ENCODE measurements around the gene ZFR.

DNA sequence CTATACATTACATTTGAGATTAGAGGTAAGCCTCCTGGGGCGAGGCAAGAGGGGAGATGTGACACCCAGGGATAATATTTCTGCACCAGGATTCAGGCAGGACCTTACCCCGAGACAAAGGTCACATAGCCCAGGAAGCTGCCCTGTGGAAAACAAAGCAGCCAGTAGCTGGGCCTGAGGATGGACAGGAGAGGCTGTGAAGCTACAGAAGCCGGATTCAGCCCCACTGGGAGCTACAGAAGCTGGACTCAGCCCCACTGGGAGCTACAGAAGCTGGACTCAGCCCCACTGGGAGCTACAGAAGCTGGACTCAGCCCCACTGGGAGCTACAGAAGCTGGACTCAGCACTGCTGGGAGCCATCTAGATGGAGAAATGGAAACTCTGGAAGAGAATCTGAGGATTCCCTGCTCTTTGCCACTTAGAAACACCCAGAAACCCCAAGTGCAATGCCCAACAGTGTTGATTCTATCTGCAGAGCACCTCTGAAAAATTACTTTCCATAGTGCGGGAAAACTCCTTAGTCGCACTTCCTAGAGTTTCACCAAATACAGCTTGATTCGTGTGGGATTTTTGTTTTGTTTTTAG is 46.5 kb upstream of the ZFR start:
- TF ChIP-seq, protein P1, sequence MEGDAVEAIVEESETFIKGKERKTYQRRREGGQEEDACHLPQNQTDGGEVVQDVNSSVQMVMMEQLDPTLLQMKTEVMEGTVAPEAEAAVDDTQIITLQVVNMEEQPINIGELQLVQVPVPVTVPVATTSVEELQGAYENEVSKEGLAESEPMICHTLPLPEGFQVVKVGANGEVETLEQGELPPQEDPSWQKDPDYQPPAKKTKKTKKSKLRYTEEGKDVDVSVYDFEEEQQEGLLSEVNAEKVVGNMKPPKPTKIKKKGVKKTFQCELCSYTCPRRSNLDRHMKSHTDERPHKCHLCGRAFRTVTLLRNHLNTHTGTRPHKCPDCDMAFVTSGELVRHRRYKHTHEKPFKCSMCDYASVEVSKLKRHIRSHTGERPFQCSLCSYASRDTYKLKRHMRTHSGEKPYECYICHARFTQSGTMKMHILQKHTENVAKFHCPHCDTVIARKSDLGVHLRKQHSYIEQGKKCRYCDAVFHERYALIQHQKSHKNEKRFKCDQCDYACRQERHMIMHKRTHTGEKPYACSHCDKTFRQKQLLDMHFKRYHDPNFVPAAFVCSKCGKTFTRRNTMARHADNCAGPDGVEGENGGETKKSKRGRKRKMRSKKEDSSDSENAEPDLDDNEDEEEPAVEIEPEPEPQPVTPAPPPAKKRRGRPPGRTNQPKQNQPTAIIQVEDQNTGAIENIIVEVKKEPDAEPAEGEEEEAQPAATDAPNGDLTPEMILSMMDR (IDR thresholded peaks at IDR 0.05; ENCODE audit: poor library complexity) = no peak
- TF ChIP-seq EZH2phosphoT487 (IDR thresholded peaks at IDR 0.05; ENCODE audit: low read depth, severe bottlenecking, unreplicated experiment) (no peak), EZH2 (IDR thresholded peaks at IDR 0.05; ENCODE audit: borderline replicate concordance) (no peak)
